ENCODE measurements around the gene TSEN15.

- TF ChIP-seq PATZ1 (CRISPR knock-in tag; IDR thresholded peaks at IDR 0.05; ENCODE audit: borderline replicate concordance) = no peak
- TF ChIP-seq PPARA (CRISPR knock-in tag; IDR thresholded peaks at IDR 0.05; ENCODE audit: borderline replicate concordance) = no peak
- no peak for TF ChIP-seq ESRRG (CRISPR knock-in tag; IDR thresholded peaks at IDR 0.05)
- no peak for TF ChIP-seq RARB (CRISPR knock-in tag; IDR thresholded peaks at IDR 0.05)
- TF ChIP-seq, protein P1, sequence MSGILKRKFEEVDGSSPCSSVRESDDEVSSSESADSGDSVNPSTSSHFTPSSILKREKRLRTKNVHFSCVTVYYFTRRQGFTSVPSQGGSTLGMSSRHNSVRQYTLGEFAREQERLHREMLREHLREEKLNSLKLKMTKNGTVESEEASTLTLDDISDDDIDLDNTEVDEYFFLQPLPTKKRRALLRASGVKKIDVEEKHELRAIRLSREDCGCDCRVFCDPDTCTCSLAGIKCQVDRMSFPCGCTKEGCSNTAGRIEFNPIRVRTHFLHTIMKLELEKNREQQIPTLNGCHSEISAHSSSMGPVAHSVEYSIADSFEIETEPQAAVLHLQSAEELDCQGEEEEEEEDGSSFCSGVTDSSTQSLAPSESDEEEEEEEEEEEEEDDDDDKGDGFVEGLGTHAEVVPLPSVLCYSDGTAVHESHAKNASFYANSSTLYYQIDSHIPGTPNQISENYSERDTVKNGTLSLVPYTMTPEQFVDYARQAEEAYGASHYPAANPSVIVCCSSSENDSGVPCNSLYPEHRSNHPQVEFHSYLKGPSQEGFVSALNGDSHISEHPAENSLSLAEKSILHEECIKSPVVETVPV (CRISPR knock-in tag; IDR thresholded peaks at IDR 0.05) = no peak
- TF ChIP-seq CSDC2 (CRISPR knock-in tag; IDR thresholded peaks at IDR 0.05) = no peak
Measured at GRCh38 chr1:184082541-184083415, 31.2 kb downstream of the TSEN15 start.

Measured in SK-N-SH treated with all-trans-retinoic acid at 6 μM for 48 hours (cell line).